Activated CD8-positive, alpha-beta T cell treated with anti-CD3 and anti-CD28 coated beads, Interleukin-2, amount 10 ng/mL, durations not matched to agents 7 days and 5 days (primary cell): Measurements from ENCODE around the gene OLFML2B. TPM values are rescaled to one million over a fixed set of nuclear protein-coding genes. Genes with fewer than 3 reads are reported as not detected.
A peak's percentile ranks its signal among the peaks of the same experiment; 100 is the strongest.

Source experiments
- ATAC-seq: fragments of 150-1000 bp; cut with Tn5 transposase; one replicate; pipeline ENCODE4 v1.10.0; 2021; ENCODE audit warnings: moderate library complexity
- CTCF ChIA-PET: fragments of 350-600 bp; sonication (Branson Sonifier 250); formaldehyde crosslinking; loops from one replicate; lab custom pipeline; 2021; ENCODE audit warnings: antibody characterized with exemption; lab: Charles Lee
- POLR2A ChIA-PET: fragments of 350-600 bp; sonication (Branson Sonifier 250); formaldehyde crosslinking; loops from one replicate; lab custom pipeline; 2021; ENCODE audit warnings: antibody characterized with exemption; lab: Charles Lee
- DNase-seq: peaks from one replicate; pipeline ENCODE4 v3.0.0-alpha.2; 2020
- H3K27ac Mint-ChIP-seq: one replicate; pipeline ENCODE4 v1.8.0; 2021; ENCODE audit warnings: mild to moderate bottlenecking, mixed read lengths
- H3K27me3 Mint-ChIP-seq: one replicate; pipeline ENCODE4 v1.8.0; 2021; ENCODE audit warnings: low read depth, mixed read lengths
- H3K36me3 Mint-ChIP-seq: one replicate; pipeline ENCODE4 v1.8.0; 2021; ENCODE audit warnings: low read depth, mixed read lengths
- H3K4me1 Mint-ChIP-seq: one replicate; pipeline ENCODE4 v1.8.0; 2021; ENCODE audit warnings: low read depth, mixed read lengths
- H3K4me3 Mint-ChIP-seq: one replicate; pipeline ENCODE4 v1.8.0; 2021; ENCODE audit warnings: mild to moderate bottlenecking, mixed read lengths
- H3K9me3 Mint-ChIP-seq: one replicate; pipeline ENCODE4 v1.8.0; 2022; ENCODE audit warnings: mixed read lengths; ENCODE audit not compliant: insufficient read depth
- total RNA-seq, 2 experiments: library from RNA; stranded (reverse); gene quantifications; one replicate each; pipeline ENCODE4 v1.2.3, GENCODE V29; 2021

Gene OLFML2B
- total RNA-seq, 2 experiments from 2014 or later = not detected

GRCh38 chr1:161936786-161937185, 86.9 kb downstream of the OLFML2B start:
- no peaks in the 10 kb centered on the region for H3K9me3 Mint-ChIP-seq
- peaks cover 30% of the 10 kb centered on the region for H3K4me1 Mint-ChIP-seq
- CTCF ChIA-PET = no interaction called here
- ATAC-seq (no peak), DNase-seq (no peak)
- no peaks in the 10 kb centered on the region for H3K27me3 Mint-ChIP-seq
- H3K27ac Mint-ChIP-seq = no peak overlapping the region
- no peak overlapping the region for H3K4me3 Mint-ChIP-seq
- POLR2A ChIA-PET = no interaction called here
- H3K36me3 Mint-ChIP-seq = peaks cover 14% of the 10 kb centered on the region

GRCh38 chr1:161935264-161935663, 88.4 kb downstream of the OLFML2B start:
- ChIA-PET POLR2A (no interaction called here), CTCF (interaction anchor here (1.6 kb wide), 1 partner anchor 143 kb away, joined by 5 read pairs; no protein-coding TSS in a partner anchor)
- no peak overlapping the region for H3K27ac Mint-ChIP-seq
- H3K9me3 Mint-ChIP-seq = no peaks in the 10 kb centered on the region
- H3K4me3 Mint-ChIP-seq = no peak overlapping the region
- ATAC-seq = peak; percentile 25
- H3K4me1 Mint-ChIP-seq = peaks cover 30% of the 10 kb centered on the region
- no peak for DNase-seq
- H3K36me3 Mint-ChIP-seq = peaks cover 14% of the 10 kb centered on the region
- H3K27me3 Mint-ChIP-seq = no peaks in the 10 kb centered on the region

- Mint-ChIP-seq H3K4me3 (peak overlapping the region; percentile 48), H3K27me3 (no peaks in the 10 kb centered on the region), H3K4me1 (peaks cover 30% of the 10 kb centered on the region), H3K27ac (peak overlapping the region; percentile 75), H3K9me3 (no peaks in the 10 kb centered on the region), H3K36me3 (peaks cover 17% of the 10 kb centered on the region)
- ATAC-seq = peak; percentile 84
- peak; percentile 40 for DNase-seq
- CTCF ChIA-PET = interaction anchor here (1.1 to 1.6 kb wide), 5 partner anchors 19 to 142 kb away, joined by 3 to 6 read pairs (median 5); no protein-coding TSS in a partner anchor
- POLR2A ChIA-PET = interaction anchor here (1.4 kb wide), 1 partner anchor 11 kb away, joined by 3 read pairs; no protein-coding TSS in a partner anchor
These were observed 89.8 kb downstream of the OLFML2B start for GRCh38 chr1:161933592-161934588.

Other genes with a start within 250 kb of the OLFML2B start
- not detected for gene NOS1AP, start 45.8 kb upstream of the OLFML2B start, total RNA-seq